GM13977 (cell line): ENCODE data around the gene ILF3.

Experiments used
- DNase-seq: peaks from one replicate; pipeline ENCODE4 v3.0.0; 2012; ENCODE audit warnings: low spot score
- CTCF ChIP-seq: IDR thresholded peaks from 2 replicates; pipeline ENCODE4 v1.5.1; 2012; ENCODE audit warnings: mild to moderate bottlenecking, control low read depth; ENCODE audit not compliant: insufficient read depth; ENCODE audit errors: extremely low read depth, missing control alignments
- in situ Hi-C: fragments of 300-500 bp; cut with MboI; formaldehyde crosslinking; loops from one replicate; pipeline ENCODE4 v1.12.0; 2022; ENCODE audit warnings: low sequenced_read_pairs, low pct_unique_long_range_greater_than_20kb, mixed read lengths, inconsistent platforms; ENCODE audit not compliant: unreplicated experiment

ILF3 gene

GRCh38 chr19:10686661-10687517 lies 32.7 kb downstream of the ILF3 start:
- DNase-seq, result no peak
- in situ Hi-C loops, result no loop called here
- TF ChIP-seq CTCF, result no peak

- no peak for TF ChIP-seq CTCF
- in situ Hi-C loops, result no loop called here
- no peak for DNase-seq
Observed at GRCh38 chr19:10687518-10688288, 33.6 kb downstream of the ILF3 start.

GRCh38 chr19:10688545-10689280 lies 34.6 kb downstream of the ILF3 start:
- TF ChIP-seq CTCF, result no peak
- no peak for DNase-seq
- in situ Hi-C loops, result no loop called here

GRCh38 chr19:10690341-10690781 lies 36.2 kb downstream of the ILF3 start:
- no peak for TF ChIP-seq CTCF
- in situ Hi-C loops, result no loop called here
- no peak for DNase-seq

- TF ChIP-seq CTCF, result no peak
- in situ Hi-C loops, result no loop called here
- DNase-seq, result no peak
Observed at GRCh38 chr19:10691178-10691881, 37.2 kb downstream of the ILF3 start.

- DNase-seq, result no peak
- TF ChIP-seq CTCF, result no peak
- in situ Hi-C loops, result no loop called here
Observed at GRCh38 chr19:10691883-10692282, 37.7 kb downstream of the ILF3 start.
